ENCODE results near the gene SORCS2.

GRCh38 chr4:7396186-7396910, 204.0 kb downstream of the SORCS2 start:
- no peak for TF ChIP-seq POLR2A (IDR thresholded peaks at IDR 0.05; ENCODE audit: low read length)
- no peak for TF ChIP-seq GATA1 (IDR thresholded peaks at IDR 0.05; ENCODE audit: low read depth, low read length)
